Body of pancreas (tissue), 4 donors: ENCODE measurements around the gene SLC5A10. TPM values are rescaled to one million over a fixed set of nuclear protein-coding genes. Genes with fewer than 3 reads are reported as not detected.

ENCODE experiments used
- ATAC-seq: fragments of 150-250 bp; one replicate; pipeline ENCODE4 v1.9.1; 2016
- DNase-seq, 4 donors: peaks; one replicate each; pipeline ENCODE4 v3.0.0-alpha.2; 2019
- H3K27ac ChIP-seq, 4 donors: fragments of 200-600 bp; sonication (generic); 1 replicate in 3 of 4; 2 replicates in 1 of 4; pipeline versions ENCODE4 v1.5.1 to v1.6.1; 2016 to 2019; ENCODE audit warnings: mild to moderate bottlenecking in 1 of 4, mixed read lengths in 1 of 4, moderate library complexity in 1 of 4
- H3K27me3 ChIP-seq, 2 donors: fragments of 200-600 bp; sonication (generic); one replicate each; pipeline ENCODE4 v1.6.0; 2016; ENCODE audit warnings: mild to moderate bottlenecking in 1 of 2
- H3K36me3 ChIP-seq, 2 donors: fragments of 200-600 bp; sonication (generic); replicated peaks in 1 of 2; 2 replicates each; pipeline ENCODE4 v1.5.1; 2016; ENCODE audit warnings: low read depth in 2 of 2; ENCODE audit not compliant: insufficient read depth in 1 of 2
- H3K4me1 ChIP-seq: fragments of 200-600 bp; sonication (generic); one replicate; pipeline ENCODE4 v1.6.0; 2016
- H3K4me3 ChIP-seq, 2 donors: fragments of 200-600 bp; sonication (generic); 1 replicate in 1 of 2; 2 replicates in 1 of 2; pipeline ENCODE4 v1.5.1; 2016 to 2019
- H3K9me3 ChIP-seq, 3 donors: fragments of 200-600 bp; sonication (generic); 1 replicate in 2 of 3; 2 replicates in 1 of 3; pipeline ENCODE4 v1.5.1; 2016
- POLR2A ChIP-seq, 3 donors: fragments of 450-650 bp; IDR thresholded peaks; one replicate each; pipeline ENCODE4 v1.6.1; 2016; ENCODE audit warnings: antibody characterized with exemption in 3 of 3, mild to moderate bottlenecking in 2 of 3
- WGBS, 2 donors: methylation state at CpG; one replicate each; pipeline ENCODE4 v1.1.5; 2017; 5-methylcytosine and 5-hydroxymethylcytosine counted together
- intact Hi-C: fragments of 100-400 bp; cut with DNase I; formaldehyde crosslinking; loops from one replicate; pipeline ENCODE4 v1.15.1; 2023
- total RNA-seq, 2 donors: library from RNA; depleted of rRNA; stranded (reverse); fragments of >200 nt; gene quantifications; one replicate each; pipeline ENCODE4 v1.1.0, GENCODE V29; 2016
- TF ChIP-seq, protein P1 (sequence below), 7 experiments: fragments of 450-650 bp in 4 of 7; fragments of 200-600 bp in 3 of 7; sonication (generic) in 3 of 7; IDR thresholded peaks; one replicate each; pipeline ENCODE4 v1.5.1; 2016 to 2019; ENCODE audit warnings: antibody characterized with exemption in 7 of 7

The SLC5A10 gene
- total RNA-seq, 2 donors from 2014 or later, result not detected

DNA sequence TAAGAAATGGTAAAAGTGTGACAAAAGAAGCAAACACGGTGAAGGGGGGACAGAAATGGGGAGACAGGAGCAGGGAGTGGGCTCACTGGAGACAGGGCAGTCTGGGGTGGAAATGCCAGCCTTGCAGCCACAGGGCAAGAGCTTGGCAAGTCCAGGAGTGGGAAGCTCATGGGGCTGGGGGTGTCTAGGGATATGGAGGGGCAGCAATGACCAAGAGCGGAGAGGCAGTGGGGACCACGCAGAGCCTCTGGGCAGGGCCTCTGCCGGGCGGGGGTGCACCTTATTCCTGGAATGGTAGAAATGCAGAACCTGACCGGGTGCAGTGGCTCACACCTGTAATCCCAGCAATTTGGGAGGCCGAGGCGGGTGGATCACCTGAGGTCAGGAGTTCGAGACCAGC, 12.6 kb downstream of the SLC5A10 start:
- no peak for TF ChIP-seq POLR2A (IDR thresholded peaks at IDR 0.05)
- TF ChIP-seq, protein P1, sequence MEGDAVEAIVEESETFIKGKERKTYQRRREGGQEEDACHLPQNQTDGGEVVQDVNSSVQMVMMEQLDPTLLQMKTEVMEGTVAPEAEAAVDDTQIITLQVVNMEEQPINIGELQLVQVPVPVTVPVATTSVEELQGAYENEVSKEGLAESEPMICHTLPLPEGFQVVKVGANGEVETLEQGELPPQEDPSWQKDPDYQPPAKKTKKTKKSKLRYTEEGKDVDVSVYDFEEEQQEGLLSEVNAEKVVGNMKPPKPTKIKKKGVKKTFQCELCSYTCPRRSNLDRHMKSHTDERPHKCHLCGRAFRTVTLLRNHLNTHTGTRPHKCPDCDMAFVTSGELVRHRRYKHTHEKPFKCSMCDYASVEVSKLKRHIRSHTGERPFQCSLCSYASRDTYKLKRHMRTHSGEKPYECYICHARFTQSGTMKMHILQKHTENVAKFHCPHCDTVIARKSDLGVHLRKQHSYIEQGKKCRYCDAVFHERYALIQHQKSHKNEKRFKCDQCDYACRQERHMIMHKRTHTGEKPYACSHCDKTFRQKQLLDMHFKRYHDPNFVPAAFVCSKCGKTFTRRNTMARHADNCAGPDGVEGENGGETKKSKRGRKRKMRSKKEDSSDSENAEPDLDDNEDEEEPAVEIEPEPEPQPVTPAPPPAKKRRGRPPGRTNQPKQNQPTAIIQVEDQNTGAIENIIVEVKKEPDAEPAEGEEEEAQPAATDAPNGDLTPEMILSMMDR (IDR thresholded peaks at IDR 0.05), result no peak
- H3K27me3 ChIP-seq, result no peaks in the 10 kb centered on the region
- intact Hi-C loops, result no loop called here
- ATAC-seq (no peak), DNase-seq (no peak)
- peaks cover 33% of the 10 kb centered on the region for H3K4me1 ChIP-seq
- H3K4me3 ChIP-seq, result no peak overlapping the region
- no peak overlapping the region for H3K27ac ChIP-seq
- no peaks in the 10 kb centered on the region for H3K36me3 ChIP-seq
- WGBS, 2 donors, result 89 to 92% methylated on average over 9 of the region's 9 CpGs
- no peaks in the 10 kb centered on the region for H3K9me3 ChIP-seq

DNA sequence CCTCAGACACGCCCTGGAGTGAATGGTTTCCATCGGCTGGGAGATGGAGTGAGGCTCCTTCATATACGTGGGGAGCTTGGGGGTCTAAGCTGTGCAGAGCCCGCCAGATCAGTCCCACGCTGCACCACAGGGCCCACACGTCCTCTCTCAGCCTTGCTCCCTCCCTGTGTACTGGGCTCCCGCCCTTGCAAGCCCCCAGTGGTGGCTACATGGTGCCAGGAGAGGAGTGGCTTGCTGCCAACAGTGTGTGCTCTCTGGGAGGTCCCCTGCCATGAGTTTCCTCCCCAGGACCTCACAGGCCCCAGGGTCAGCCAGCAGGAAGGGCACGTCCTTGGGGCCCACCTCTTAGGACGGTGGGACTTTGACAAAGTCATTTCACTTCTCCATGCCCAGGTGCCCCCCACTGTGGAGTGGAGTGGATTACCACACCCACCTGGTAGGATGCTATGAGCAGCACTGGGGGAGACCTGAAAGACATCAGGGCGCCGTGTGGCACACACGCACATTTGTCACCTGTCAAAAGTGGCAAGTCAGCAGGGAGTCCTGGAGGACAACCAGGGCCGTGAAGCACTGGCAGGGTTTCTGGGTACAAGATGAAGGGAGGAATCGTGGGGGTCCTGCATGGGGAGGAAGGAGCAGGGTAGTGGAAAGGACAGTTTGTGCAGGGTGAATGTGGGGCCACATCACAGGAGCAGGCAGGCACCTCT, 13.7 kb downstream of the SLC5A10 start:
- Histone ChIP-seq H3K27me3 (no peaks in the 10 kb centered on the region), H3K4me1 (peaks cover 33% of the 10 kb centered on the region), H3K36me3 (no peaks in the 10 kb centered on the region), H3K4me3 (no peak overlapping the region), H3K27ac (peak overlapping the region in 3 of 4 donors; percentile 32 to 64 (median 62)), H3K9me3 (no peaks in the 10 kb centered on the region)
- no peak for TF ChIP-seq POLR2A (IDR thresholded peaks at IDR 0.05)
- TF ChIP-seq, protein P1 (IDR thresholded peaks at IDR 0.05), result no peak
- ATAC-seq (peak; percentile 47), DNase-seq (peak; percentile 36 to 57 (median 54))
- intact Hi-C loops, result no loop called here
- 54 to 61% methylated on average over 12 to 14 of the region's 14 CpGs for WGBS, 2 donors

GRCh38 chr17:18966831-18967624, 15.1 kb downstream of the SLC5A10 start:
- Histone ChIP-seq H3K4me1 (peaks cover 33% of the 10 kb centered on the region), H3K27me3 (no peaks in the 10 kb centered on the region), H3K27ac (peak overlapping the region in 3 of 4 donors; percentile 14 to 65 (median 32)), H3K9me3 (no peaks in the 10 kb centered on the region), H3K36me3 (peaks cover 0 to 3% of the 10 kb centered on the region in 2 donors), H3K4me3 (no peak overlapping the region)
- 60 to 62% methylated on average over 14 to 19 of the region's 19 CpGs for WGBS, 2 donors
- DNase-seq (no peak), ATAC-seq (no peak)
- TF ChIP-seq POLR2A (IDR thresholded peaks at IDR 0.05), result no peak
- TF ChIP-seq, protein P1 (IDR thresholded peaks at IDR 0.05), result no peak
- intact Hi-C loops, result no loop called here

DNA sequence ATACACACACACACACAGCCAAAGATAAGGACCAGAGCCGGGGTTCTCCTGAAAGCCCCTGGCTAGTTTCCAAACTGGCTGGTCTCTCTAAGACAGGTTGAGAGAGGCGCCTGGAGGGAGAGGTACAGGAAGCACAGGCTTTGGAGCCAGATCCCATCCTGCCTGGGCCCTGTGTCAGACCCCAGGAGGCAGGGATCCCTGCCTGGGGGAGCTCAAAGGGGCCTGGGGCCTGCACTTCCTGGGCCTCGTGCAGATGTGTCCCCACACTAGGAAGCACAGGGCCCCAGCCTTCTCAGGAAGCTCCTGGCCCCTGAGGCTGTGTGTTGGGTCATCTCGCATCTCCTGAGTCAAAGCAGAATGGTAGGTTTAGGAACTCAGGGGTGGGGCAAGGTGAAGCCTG, 16.0 kb downstream of the SLC5A10 start:
- H3K27me3 ChIP-seq, result no peaks in the 10 kb centered on the region
- ATAC-seq, result peak; percentile 33
- H3K36me3 ChIP-seq, result peaks cover 0 to 3% of the 10 kb centered on the region in 2 donors
- no peak overlapping the region for H3K4me3 ChIP-seq
- no peaks in the 10 kb centered on the region for H3K9me3 ChIP-seq
- TF ChIP-seq, protein P1 (IDR thresholded peaks at IDR 0.05), result no peak
- no peak for TF ChIP-seq POLR2A (IDR thresholded peaks at IDR 0.05)
- H3K4me1 ChIP-seq, result peaks cover 33% of the 10 kb centered on the region
- intact Hi-C loops, result no loop called here
- 32% methylated on average over 4 of the region's 4 CpGs; no CpG with 5 or more reads in 1 of the 2 donors for WGBS, 2 donors
- H3K27ac ChIP-seq, result peak overlapping the region in 3 of 4 donors; percentile 14 to 65 (median 32)
- peak in 3 of 4 donors; percentile 39 to 59 (median 48) for DNase-seq
